Neural progenitor cell (in vitro differentiated cells): ENCODE results near the gene ITGB5.

Source experiments
- CTCF ChIP-seq: fragments of 200-600 bp; sonication (generic); IDR thresholded peaks from 2 replicates; pipeline ENCODE4 v1.5.1; 2017; ENCODE audit warnings: antibody characterized with exemption, mild to moderate bottlenecking
- EZH2phosphoT487 ChIP-seq: fragments of 200-600 bp; sonication (generic); IDR thresholded peaks from 2 replicates; pipeline ENCODE4 v1.6.1; 2017; ENCODE audit warnings: antibody characterized with exemption

- TF ChIP-seq EZH2phosphoT487 (no peak), CTCF (no peak)
Measured at GRCh38 chr3:124833710-124834332, 53.3 kb downstream of the ITGB5 start.
